HG03439 (cell line): ENCODE measurements around the gene DSC1.

Experiments used
- ATAC-seq: cut with Tn5 transposase; IDR thresholded peaks from one replicate; pipeline ENCODE4 v1.9.1; 2021; ENCODE audit warnings: mild to moderate bottlenecking, moderate library complexity; ENCODE audit not compliant: unreplicated experiment

Gene DSC1, protein sequence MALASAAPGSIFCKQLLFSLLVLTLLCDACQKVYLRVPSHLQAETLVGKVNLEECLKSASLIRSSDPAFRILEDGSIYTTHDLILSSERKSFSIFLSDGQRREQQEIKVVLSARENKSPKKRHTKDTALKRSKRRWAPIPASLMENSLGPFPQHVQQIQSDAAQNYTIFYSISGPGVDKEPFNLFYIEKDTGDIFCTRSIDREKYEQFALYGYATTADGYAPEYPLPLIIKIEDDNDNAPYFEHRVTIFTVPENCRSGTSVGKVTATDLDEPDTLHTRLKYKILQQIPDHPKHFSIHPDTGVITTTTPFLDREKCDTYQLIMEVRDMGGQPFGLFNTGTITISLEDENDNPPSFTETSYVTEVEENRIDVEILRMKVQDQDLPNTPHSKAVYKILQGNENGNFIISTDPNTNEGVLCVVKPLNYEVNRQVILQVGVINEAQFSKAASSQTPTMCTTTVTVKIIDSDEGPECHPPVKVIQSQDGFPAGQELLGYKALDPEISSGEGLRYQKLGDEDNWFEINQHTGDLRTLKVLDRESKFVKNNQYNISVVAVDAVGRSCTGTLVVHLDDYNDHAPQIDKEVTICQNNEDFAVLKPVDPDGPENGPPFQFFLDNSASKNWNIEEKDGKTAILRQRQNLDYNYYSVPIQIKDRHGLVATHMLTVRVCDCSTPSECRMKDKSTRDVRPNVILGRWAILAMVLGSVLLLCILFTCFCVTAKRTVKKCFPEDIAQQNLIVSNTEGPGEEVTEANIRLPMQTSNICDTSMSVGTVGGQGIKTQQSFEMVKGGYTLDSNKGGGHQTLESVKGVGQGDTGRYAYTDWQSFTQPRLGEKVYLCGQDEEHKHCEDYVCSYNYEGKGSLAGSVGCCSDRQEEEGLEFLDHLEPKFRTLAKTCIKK

DNA sequence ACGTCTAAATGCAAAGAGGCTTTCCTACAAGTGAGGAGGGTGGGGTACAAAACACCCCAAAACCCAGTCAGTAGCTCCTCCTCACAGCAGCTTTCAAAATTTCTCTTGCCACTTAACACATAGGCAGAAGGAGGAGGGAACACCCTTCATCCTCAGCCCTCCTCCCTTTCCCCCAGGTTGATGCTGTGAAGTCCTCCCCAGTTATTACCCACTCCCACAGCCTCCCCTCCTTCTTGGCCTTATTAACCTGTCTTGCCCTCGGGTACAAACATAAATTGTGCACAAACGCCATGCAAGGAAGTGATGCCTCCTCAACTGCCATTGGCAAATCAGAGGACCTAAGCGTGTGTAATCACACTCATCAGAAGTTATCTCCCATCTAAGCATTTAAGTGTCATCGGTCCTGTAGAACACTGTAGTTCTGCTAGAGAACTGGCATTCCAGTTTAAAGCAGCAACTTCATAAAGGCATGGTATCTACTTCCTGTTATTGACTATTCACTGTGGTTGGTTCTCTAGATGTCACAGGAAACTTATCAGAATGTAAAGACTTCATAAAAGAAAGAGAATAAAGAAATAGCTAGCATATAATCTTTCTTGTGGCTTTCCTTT lies at the start of gene DSC1:
TSS of gene DSC1 (minus strand) at position 32 of the 611 bp plus-strand sequence. CDS start 262 bp downstream, outside the sequence.
- ATAC-seq = no peak

DNA sequence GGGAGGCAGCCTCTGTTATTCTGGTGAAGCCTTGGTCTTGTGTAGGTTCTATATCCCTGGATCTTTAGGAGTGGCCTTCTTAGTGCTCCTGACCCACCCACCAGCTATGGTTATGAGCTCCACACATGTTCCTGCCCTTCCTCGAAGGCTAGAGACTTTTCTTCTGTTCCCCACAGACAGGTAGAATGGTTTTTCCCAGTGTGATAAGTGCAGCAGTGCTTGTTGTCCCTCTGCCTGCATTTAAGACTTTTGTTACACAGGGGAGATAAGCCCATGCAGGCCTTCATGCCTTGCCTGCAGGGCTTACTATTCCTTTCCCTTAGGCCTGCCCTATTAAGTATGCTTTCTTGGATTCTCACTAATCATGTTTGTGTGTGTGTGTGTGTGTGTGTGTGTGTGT lies 48.4 kb upstream of the DSC1 start:
- no peak for ATAC-seq

DNA sequence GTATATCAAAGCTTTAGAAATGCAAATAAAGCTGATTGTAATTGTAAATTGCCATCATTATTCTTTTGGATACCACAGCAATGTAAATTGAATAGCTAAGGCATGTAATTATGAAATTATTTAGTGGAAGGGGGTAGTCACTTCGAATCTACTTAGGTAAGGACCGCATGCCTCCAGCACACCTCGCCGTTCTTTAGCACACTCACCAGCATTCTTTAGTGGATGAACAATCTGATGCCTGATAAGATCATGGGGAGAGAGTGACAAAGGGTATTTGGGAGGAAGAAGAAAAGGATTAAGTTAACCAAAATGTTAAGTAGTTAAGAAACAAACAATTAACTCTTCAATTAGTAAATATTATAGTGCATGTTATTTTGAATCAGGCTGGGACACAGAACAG lies 46.4 kb upstream of the DSC1 start:
- ATAC-seq = no peak

DNA sequence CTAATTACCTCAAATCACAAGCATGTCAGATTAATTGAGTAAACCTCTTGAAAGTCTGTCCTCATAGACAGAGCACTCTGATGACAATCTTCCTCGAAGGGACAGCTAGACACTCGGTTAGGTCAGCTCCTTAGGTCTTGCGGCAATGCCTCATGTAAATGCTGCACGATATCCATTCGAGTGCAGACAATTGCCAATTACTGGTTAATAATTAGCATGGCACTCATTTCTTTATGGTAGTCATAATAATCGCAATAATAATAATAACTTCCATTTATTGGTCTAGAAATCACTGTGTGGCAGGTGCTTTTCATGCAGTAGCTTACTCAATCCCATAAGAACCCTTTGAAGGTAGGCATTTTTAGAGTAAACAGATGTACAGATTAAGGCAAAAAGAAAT lies 44.7 kb upstream of the DSC1 start:
- no peak for ATAC-seq

DNA sequence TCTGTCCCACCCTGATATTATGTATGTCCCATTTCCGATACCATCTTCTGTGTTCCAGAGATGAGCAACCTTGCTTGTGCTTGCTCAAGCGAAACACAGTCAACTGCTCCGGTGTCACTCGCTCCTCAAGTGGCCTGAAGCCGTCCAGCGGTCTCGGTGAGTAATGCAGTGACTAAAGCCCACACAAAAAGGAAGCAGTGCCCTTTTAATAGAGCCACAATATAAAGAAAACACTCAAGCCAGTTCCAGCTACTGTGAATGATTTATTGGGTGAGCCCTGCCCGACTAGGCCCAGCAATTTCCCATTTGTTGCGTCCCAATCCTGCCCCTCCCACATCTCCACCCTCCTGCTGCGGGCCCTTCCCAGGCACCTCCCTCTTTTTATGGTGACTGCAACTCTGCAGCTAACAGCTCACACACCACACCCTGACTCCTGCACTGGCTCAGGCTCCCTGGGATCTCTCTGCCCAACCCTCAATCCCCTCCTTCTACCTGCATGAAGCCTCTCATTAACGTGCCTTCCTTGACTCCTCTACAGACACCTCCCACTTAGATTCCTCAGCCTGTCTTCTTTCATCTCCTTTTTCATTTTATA lies 44.2 kb upstream of the DSC1 start:
- ATAC-seq = peak; percentile 91

DNA sequence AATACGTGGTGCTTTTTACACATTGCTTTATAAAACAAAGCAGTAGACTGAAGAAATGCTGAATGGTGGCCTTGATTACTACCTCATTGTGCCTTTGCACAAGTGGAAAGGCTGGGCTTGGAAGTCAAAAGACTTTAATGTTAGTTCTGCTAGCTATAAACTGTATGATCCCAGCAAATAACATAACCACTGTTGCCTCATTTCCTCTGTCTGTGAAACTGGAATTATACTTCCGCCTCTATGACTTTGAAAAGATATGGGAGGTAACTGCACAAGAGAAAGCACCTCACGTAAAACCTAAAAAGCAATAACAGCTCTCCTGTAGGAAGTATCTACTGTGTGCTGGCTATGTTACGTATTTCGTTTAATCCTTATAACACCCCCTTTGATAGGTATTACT lies 43.4 kb upstream of the DSC1 start:
- ATAC-seq = no peak

DNA sequence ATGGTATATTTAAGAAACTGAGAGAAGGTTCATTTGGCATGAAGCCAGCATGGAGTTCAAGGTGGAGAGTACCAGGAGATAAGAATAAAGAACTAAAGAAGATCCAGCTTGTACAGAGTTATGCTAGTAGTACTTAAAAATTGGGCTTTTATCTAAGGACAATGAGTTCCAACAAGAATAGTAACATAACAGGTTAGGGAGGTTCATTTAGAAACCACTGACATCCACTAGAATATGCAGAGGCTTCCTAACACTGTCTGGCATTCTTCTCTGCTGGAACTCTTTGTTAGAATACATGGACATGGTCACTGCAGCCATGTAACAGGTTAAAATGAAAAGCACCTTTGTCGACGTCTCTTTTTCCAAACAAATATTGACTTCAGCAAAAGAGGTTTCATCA lies 42.6 kb upstream of the DSC1 start:
- no peak for ATAC-seq

DNA sequence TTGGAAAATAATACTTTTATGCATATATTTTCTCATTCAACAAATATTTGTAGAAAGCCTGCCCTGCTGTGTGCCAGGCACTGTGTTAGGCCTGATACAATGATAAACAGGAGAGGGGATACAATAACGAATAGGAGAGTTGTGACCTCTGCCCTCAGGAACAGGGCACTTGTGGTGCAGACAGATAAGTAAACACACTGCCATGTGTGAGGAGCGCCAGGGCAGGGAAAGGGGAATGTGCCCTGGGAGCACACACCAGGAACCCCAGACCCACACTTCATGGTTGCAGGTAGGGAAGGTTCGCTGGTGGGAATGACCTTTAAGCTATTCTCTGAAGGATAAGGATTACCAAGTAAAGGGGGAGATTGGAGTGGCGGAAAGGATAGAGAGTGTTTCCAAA lies 42.2 kb upstream of the DSC1 start:
- no peak for ATAC-seq

DNA sequence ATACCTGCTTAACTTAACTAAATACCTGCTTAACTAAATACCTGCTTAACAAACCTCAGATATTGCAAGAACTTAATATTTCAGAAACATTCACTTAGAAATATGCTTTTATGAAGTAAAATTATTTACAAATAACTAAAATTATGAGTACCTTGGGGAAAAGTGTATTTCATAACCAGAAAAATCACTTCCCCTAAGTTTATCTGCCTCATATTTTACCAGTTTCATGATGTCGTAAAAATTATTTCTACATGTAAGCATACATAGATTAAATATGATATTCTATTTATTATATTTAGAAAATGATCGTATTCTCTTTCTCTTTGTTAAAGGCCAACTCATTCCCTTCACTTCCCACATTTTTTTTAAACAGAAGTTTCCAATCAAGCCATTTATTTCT lies 41.5 kb upstream of the DSC1 start:
- ATAC-seq = no peak

DNA sequence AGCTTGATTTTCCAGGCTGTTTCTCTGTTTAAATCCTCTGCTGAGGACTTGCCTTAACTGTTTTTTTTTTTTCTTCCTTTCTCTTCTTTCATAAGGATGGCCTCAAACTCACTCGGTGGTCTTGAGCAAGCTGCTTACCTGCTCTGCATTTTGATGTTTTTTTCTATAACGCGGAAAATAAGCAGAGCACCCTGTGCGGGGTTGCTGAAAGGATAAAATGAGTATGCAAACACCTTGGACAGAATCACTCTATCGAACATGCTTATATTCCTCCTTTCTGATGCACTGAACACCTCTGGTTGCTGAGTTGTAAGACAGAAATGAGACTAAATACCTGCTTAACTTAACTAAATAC lies 41.1 kb upstream of the DSC1 start:
- no peak for ATAC-seq

DNA sequence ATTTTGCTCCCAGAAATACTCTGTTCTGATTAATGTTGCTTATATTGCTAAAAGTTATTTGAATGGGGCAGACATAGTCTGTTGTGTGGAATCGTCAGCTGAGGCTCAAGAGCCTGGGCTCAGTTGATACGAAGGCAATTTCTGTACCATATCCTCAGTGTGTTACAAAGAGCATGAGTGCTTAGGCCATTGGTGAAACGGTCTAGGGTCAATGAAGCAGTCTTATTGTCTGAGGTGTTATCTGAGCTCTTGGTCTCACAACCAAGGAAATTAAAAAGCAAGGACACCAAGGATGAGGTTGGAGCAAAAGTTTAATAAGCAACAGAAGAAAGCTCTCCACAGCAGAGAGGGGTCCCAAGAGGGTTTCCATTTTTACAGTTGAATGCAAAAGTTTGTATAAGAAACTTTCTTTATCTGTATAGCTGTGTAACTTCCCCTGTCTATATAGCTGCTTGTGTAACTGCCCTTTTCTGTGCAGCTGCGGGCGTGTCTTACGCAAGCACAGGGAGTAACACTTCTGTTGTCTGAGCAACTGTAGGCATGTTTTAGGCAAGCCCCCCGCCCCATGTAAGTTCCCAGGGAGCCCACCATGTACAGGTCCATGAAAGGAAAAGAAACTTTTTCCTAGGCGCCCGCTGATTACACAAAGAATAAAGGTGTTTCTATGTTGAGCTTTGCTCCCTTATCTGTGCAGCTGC lies 40.6 kb upstream of the DSC1 start:
- ATAC-seq = no peak

DNA sequence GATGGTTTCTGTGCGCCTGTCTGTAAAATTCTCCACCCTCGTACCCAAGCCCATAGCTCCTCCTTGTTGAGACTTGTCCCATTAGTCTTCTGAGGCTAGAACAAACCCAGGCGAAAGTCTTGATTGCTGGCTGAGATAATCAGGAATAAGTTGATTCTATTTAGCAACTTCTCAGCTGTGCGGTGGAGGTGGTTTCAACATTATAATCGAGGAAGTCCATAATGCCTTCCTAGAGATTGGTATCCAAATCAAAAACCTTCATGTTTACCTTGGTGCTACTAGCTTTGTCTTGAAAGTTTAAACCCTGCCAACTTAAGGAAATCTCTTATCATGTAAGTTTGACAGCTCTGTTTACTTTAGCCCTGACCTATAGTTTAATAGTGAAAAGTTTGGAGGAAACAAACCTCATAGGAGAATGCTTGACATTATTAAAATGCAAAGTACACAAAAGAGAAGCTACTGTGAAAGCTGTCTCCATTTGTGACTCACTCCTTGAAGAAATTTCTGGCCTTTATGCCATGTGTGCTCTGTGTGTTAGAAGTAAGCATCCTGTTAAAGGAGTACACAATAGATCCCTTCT lies 36.6 kb upstream of the DSC1 start:
- ATAC-seq = no peak

DNA sequence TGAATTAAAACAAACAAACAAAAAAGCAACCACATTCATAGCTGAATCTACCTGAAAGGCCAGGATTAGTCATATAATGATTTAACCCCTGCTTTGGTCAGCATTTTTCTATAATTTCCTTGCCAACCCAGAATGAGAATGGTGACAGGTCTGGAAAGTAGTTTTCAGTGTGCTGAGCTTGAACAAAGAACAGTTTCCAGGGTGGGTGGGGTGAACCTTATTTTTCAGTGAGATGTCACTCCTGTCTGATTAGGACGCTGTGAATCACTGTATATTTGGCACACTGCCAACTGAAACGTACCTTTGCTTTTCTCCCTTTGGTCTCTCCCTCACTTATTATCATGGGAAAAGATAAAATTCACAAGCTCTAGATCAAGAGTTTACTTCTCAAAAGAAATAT lies 35.0 kb upstream of the DSC1 start:
- ATAC-seq = no peak

DNA sequence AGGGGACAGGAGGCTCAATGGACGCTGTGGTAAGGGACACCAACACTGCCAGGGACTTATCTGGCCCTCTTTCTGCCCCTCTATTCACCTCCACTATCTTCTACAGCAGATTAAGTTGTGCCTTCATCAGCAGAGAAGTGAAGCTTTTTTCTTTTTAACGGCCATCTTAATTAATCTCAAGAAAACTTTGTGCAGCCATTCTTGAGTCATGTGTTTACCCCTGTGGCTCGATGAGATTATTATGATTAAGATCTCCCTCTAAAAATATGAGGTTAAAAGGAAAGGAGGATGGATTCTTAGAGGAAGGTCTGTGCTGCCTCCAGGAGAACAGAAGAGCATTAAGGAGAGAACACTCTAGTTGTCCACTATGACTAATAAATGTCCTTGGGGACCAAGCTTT lies 32.4 kb upstream of the DSC1 start:
- no peak for ATAC-seq

DNA sequence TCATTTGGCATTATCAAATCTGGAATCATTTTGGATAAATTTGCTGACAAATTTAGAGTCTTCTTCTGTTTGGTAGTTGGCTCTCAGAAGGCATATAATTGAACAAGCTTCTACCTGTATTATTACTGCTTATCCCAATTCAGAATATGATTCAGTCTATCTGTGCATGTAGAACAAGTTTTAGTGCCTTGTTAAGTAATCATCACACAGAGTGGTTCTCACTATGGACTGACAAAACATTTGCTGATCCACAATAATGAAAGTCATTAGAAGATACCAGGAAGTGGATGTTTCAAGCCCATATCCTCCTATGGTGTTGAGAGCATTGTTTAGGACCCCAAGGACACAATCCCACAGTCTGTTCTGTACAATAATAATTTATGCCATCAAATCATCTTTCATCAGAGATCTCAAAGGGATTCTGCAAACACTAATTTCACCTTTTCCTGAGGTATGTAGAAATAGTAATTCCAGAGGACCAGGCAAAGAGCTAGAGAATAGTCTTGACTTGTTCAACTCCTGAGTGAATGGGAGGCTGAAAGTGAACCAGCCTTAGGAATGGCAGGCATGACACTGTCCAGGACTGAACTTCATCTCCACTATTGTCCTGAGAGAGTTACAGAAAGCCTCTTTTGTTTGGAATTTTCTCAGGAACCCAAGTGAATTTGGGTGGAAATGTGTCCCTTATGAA lies 29.6 kb upstream of the DSC1 start:
- no peak for ATAC-seq

DNA sequence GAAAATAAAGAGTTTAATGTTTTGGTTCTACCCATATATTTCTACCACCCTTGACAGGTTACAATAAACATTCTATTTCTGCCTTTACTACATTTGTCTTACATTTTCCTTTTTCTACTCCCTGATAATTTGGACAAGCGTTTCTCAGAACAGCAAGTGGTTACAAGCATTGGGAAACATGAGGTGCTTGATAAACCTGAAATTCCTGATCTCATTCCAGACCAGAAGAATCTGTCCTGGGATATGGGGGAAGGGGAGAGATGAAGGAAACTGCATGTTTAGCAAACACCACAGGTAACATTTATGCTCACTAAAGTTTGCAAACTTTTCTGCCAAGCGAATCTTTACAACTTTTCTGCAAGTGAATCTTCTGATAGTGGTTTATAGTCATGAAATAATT lies 28.3 kb upstream of the DSC1 start:
- ATAC-seq = no peak

DNA sequence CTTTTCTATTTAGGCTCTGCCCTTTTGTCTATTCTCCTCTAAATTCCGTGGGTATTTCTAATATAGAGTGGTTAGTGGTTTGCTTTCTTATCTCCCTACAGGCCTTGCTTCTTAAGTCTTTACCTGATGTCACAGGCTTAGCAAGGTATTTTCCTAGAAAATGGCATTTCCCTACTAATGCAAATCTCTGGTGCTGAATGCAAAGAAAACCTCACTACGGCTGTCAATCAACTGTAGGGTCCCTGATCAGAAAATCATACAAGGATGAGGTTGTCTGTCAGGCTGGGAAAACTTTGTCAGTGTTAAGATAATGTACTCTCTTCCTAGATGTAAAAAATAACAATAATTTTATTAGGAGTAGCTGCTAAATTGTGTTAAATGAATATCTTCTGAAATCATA lies 27.1 kb upstream of the DSC1 start:
- no peak for ATAC-seq

DNA sequence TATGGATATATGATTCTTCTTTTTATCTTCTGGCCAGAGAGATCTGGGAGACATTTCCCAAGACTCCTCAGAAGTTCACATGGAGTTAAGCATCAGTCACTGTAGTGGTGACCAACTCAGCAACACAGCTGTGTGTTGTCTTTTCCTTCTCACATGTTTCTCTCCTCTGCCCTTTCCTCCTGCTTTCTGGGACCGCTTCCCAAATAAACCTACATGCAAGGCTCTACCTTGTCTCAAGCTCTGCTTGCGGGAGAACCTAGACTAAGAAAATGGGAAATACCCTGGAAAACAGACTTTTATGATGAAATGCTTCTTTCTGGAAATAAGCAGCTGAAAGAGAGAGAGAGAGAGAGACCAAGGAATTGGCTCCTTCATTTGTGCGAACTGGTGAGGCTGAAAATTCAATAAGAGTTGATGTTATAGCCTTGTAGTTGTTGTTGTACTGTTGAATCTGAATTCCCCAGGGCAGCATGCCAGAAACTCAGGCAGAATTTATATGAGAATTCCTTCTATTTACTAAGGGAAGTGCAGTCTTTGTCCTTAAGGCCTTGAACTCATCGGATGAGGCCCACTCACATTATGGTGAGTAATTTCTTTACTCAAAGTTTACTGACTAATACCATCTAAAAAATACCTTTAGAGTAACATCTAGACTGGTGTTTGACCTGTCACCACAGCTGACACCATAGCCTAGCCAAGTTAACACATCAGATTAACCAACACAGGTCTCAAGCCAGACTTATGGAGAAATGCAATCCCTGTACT lies 22.7 kb upstream of the DSC1 start:
- no peak for ATAC-seq

DNA sequence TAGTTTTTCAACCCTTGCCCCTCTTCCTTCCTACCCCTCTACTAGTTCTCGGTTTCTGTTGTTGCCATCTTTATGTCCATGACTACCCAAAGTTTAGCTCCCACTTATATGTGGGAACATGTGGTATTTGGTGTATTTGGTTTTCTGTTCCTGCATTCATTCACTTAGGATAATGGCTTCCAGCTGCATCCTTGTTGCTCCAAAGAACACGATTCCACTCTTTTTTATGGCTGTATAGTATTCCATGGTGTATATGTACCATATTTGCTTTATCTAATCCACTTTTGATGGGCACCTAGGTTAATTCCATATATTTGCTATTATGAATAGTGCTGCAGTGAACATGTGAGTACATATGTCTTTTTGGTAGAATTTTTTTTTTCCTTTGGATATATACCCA lies 20.6 kb upstream of the DSC1 start:
- no peak for ATAC-seq
